HCEC 1CT (cell line): Measurements from ENCODE around the gene CLASRP.
A peak's percentile ranks its signal among the peaks of the same experiment; 100 is the strongest.

Experiments
- DNase-seq: peaks from one replicate; pipeline ENCODE4 v3.0.0-alpha.2; 2017

The CLASRP gene

GRCh38 chr19:45021971-45022370, 16.9 kb upstream of the CLASRP start:
- DNase-seq = no peak

GRCh38 chr19:45023048-45023447, 15.8 kb upstream of the CLASRP start:
- no peak for DNase-seq

DNA sequence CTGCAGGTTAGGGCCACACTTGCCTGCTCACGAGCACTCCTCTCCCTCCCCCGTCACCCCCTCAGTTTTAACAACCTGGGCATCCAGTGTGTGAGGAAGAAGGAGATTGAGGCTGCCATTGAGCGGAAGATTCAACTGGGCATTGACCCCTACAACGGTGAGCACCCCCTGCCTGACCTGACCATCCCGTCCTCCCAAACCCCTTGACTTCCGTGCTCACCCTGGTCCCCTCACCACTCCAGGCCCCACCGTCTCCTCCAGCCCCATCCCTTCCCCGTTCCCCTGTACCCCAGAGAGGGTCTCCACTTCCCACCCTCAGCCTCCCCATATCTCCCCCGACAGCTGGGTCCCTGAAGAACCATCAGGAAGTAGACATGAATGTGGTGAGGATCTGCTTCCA, 13.6 kb upstream of the CLASRP start:
- no peak for DNase-seq

DNA sequence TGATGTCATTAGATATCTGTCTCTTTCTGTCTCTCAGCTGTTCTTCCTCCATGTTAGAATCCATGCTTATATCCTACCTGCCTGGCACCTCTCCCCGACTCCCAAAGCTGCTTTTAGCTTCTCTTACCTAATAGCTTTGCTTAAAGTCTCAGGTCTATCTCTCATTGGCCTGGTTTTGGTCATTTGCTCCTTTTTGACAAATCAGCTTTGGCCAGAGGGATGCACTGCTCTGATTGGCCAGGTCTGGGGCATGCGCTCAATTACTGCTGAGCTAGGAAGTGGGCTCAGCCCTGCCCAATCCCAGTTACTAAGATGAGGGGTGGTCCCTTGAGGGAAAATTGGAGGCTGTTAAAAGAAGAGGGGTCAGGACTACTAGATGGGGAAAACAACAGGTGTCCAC, 11.5 kb upstream of the CLASRP start:
- no peak for DNase-seq

GRCh38 chr19:45030825-45031224, 8.0 kb upstream of the CLASRP start:
- no peak for DNase-seq

DNA sequence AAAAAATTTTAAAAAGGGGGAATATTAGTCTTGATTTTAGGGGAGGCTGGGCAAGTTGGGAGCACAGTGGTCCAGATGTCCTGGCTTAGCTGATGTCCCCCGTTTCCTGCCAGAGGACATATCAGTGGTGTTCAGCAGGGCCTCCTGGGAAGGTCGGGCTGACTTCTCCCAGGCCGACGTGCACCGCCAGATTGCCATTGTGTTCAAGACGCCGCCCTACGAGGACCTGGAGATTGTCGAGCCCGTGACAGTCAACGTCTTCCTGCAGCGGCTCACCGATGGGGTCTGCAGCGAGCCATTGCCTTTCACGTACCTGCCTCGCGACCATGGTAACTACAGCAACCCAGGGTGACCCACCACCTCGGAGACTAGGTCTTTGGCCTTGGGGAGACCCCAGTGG, 6.4 kb upstream of the CLASRP start:
- DNase-seq = no peak

- no peak for DNase-seq
These were observed 3.1 kb upstream of the CLASRP start for GRCh38 chr19:45035755-45036154.

DNA sequence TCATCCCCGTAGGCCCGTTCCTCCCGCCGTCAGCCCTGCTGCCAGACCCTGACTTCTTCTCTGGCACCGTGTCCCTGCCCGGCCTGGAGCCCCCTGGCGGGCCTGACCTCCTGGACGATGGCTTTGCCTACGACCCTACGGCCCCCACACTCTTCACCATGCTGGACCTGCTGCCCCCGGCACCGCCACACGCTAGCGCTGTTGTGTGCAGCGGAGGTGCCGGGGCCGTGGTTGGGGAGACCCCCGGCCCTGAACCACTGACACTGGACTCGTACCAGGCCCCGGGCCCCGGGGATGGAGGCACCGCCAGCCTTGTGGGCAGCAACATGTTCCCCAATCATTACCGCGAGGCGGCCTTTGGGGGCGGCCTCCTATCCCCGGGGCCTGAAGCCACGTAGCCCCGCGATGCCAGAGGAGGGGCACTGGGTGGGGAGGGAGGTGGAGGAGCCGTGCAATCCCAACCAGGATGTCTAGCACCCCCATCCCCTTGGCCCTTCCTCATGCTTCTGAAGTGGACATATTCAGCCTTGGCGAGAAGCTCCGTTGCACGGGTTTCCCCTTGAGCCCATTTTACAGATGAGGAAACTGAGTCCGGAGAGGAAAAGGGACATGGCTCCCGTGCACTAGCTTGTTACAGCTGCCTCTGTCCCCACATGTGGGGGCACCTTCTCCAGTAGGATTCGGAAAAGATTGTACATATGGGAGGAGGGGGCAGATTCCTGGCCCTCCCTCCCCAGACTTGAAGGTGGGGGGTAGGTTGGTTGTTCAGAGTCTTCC, 1.3 kb upstream of the CLASRP start:
- no peak for DNase-seq

DNA sequence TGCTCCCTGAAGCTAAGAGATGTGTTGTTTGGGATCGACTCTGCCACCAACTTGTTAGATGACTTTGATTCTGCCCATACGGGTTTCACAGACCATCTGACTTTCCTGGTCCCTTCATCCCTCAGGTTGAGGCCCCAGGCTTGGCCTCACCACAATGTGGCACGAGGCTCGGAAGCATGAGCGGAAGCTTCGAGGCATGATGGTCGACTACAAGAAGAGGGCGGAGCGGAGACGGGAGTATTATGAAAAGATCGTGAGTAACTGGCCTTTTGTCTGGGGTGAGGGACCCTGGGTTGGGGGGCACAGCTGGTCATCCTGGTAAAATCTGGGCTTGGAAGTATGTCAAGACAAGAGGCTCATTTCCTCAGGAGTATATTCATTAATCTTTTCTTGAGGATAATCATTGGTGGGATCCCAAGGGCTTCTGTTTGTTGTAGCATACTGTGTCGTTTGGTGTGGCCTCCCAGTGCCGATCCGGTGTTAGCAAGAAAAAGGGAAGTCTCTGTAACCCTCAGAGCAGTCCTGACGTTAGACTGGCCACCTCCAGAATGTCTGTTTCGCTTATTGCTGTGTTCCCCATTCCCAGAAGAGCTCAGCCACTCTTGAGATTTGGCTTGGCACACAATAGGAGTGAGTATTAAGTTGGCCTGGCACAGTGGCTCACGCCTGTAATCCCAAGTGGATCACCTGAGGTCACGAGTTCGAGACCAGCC, 1.4 kb downstream of the CLASRP start:
- DNase-seq = no peak

- no peak for DNase-seq
These were observed 2.3 kb downstream of the CLASRP start for GRCh38 chr19:45041125-45041524.

DNA sequence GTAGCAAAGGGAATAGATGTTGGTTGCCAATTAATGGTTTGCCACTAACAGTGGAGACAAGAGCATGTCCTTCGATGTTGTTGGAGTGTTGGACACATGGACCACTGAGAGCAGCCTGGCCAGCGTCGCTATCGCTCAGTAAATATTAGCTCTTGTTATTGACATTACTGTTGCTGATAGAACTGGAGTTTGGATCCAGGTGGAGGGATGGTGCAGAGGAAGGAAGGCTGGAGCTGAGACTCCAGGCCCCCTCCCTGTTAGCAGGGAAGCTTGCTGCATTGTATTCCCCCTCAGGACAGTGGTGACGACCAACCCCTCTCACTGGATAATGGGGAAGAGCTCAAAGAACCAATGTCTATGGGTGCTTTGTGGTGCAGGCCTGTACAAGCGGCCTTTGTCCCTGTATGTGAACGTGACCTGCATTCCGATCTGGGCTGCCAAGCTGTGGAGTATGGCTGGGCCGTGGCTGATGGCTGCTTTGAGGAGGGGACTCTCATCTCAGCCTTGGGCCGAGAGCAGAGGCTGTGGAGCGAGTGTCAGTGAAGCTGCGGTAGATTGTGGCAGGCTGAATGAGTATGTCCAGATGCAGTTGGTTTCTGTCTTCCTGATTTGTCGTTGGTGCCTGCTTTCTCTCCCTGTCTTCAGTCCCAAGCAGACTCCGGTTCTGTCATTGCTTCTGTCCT, 7.0 kb downstream of the CLASRP start:
- no peak for DNase-seq

DNA sequence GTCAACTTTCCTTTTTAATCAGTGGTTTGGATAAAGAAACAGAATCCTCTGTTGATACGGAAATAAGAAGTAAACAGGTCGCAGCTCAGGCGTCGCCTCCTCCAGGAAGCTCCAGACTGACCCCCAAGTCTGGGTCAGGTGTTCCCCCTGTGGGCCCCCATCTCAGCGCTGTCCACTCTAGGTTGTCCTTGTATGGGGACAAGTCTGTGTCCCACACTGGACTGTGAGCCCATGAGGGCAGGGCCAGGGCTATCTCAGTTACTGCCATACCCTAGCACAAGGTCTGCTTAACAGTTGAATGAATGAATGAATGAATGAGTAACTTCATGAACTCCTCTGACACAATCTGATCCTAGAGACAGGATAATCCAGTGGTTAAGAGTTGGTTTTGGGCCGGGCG, 7.5 kb downstream of the CLASRP start:
- DNase-seq = no peak

DNA sequence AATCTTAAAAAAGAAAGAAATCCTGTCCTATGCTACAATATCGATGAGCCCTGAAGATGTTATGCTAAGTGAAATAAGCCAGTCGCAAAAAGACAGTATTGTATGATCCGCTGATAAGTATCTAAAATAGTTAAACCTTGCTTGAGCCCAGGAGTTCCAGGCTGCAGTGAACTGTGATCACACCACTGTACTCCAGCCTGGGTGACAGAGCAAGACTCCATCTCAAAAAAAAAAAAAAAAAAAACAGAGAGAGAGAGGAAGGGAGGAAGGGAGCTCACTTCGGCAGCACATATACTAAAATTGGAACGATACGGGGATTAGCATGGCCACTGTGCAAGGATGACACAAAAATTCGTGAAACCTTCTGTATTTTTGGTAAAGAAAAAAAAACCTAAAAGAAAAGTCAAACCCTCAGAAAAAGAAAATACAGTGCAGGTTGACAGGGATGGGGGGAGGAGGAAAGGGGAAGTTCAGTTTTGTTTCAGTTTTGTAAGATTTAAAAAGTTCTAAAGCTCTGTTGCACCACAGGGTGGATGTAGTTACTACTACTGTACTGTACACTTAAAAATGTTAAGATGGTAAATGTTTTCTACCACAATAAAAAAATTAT, 8.4 kb downstream of the CLASRP start:
- no peak for DNase-seq

DNA sequence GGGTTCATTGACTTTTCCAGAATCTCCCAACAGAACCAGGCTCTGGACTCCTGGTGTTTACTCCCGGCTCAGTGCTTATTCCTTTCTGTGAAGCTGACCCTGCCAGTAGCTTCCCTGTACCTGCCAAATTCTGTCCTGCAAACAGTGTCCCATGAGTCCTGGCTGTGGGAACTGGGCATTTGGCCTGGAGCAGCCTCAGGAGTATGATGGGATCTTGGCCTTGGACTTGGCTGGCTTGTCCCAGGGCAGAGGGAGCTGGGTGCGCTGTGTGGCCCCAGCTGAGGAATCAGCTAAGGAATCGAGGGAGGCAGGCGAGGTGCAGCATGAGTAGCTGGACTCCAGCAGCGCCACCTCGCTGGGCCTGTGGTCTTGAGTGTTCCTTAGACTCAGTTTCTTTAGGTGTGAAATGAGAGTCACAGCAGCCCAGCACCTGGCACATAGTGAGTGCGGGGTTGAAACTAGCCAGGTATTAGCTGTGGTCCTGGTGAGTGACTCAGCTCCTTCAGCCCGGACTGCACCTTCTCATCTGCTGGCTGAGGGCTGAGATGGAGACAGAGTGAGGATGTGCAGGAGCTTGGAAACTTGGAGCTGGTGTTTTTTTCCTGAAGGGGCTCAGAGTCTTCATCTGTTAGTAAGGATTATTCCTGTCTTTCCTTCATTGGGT, 10.4 kb downstream of the CLASRP start:
- DNase-seq = no peak

GRCh38 chr19:45050036-45050435, 11.2 kb downstream of the CLASRP start:
- DNase-seq = no peak

DNA sequence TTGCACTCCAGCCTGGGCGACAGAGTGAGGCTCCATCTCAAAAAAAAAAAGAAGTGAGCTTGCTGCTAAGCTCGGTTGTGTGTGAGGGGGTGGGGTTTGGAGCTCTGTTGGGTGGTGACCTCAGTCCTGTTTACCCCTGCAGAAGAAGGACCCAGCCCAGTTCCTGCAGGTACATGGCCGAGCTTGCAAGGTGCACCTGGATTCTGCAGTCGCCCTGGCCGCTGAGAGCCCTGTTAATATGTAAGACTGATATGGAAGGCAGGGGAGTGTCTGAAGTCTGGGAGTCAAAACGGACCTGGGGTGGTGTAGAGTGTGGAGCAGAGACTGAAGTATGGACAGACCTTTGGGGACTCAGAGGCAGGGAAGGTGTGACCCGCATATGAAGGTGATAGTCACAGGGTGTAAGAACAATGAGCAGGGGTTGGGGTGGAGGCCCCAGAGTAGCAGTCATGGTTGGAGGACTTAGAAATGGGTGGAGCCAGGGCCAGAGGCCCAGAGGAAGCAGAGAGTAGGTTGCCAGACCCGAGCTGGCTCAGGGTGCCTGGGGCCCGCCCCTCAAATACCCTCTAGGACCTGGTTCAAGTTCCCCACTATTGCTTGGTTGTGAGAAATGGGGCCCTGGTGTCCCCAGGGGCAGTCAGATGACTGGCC, 13.2 kb downstream of the CLASRP start:
- no peak for DNase-seq

- DNase-seq = no peak
These were observed 18.0 kb downstream of the CLASRP start for GRCh38 chr19:45056831-45057230.

DNA sequence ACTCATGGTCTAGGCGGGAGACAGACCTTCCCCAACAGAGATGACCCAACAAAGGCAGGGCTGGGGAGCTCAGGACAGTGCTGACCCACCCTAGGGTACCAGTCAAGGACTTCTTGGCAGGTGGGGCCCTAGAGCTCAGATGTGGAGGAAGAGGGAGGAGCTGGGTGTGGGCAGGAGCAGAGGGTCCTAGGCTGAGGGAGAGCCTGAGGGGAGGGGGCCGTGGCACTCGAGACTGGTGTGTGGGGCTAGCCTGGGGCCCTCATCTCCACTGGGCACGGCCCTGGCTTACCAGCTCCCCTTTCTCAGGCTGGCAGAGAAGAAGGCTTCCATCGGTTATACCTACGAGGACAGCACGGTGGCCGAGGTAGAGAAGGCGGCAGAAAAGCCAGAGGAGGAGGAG, 18.6 kb downstream of the CLASRP start:
- DNase-seq = no peak

GRCh38 chr19:45058622-45059159, 19.8 kb downstream of the CLASRP start:
- no peak for DNase-seq

DNA sequence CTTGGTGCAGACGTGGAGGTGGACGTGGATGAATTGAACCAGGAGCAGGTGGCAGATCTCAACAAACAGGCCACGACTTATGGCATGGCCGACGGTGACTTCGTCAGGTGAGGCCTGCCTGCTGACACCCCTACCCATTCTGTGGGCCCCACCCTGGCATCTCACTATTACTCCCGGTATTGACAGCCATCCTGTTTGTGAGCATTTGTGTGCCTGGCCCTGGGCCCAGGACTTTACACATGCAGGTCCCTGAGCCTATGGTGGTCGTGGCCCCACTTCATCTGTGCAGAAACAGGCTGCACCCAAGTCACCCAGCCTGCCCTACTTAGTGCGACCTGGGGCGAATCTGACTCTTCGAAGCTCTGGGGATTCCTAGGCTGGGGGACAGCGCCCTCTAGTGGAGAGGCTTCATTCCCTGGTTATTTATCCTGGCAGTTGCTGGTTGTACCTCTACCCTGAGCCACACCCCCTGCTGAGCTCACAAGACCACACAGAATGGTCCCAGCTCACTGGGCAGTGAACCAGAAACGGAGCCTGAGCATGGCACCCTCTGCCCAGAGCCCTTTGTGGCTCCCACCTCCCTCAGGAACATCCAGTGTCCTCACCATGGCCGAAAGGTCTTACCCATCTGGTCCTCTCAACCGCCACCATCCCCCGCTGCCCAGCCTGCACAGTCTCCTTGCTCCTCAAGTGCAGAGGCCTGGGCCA, 20.6 kb downstream of the CLASRP start:
- peak; percentile 60 for DNase-seq

DNA sequence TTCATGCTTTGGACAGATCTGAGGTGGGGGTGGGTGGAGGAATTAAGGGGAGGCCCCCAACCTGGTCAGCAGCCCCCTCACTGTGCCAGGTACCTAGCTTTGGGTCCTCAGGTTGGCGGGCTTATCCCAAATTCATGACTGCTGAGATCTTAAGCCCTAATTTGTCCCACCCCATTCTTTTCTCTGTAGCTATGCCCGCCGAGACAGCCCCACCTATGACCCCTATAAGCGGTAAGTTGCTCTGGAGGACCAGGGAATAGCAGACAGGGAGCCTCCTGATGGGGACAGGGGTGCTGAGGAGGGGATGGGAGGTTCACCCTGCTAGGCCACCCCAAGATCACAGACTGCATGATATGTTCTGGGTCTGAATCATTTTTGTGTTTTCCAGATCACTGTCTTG, 23.1 kb downstream of the CLASRP start:
- no peak for DNase-seq
